Measurements from ENCODE around the gene GPR33.
A peak's percentile ranks its signal among the peaks of the same experiment; 100 is the strongest.

The GPR33 gene

DNA sequence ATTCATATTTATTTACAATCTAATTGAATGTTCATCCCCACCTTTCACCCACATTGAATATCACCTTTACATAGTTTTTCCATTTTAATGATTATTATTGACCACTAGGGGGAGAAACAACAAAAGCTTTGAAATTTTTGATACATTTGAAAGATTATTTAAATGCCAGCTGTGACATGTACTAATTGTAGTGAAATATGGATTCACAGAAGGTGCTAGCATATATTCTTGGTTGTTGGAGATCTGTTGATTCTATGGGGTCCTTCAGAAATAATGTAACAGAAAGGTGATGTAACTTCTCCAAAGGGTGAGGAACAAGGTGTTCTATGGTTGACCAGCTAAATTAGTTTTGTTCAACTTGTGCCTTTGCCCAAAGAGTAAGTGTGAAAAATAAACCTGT, 22.4 kb upstream of the GPR33 start:
- H3K4me3 ChIP-seq (ENCODE audit: low read depth, low read length), result no peak overlapping the region
- DNase-seq (ENCODE audit: low read depth), result no peak
- peak; percentile 26 for TF ChIP-seq CTCF (IDR thresholded peaks at IDR 0.05; ENCODE audit: low read depth, low read length, missing control alignments)

GRCh38 chr14:31508135-31508534, 20.3 kb upstream of the GPR33 start:
- no peak for DNase-seq (ENCODE audit: low read depth)
- H3K4me3 ChIP-seq (ENCODE audit: low read depth, low read length), result no peak overlapping the region
- TF ChIP-seq CTCF (IDR thresholded peaks at IDR 0.05; ENCODE audit: low read depth, low read length, missing control alignments), result no peak

- H3K4me3 ChIP-seq (ENCODE audit: low read depth, low read length), result no peak overlapping the region
- DNase-seq (ENCODE audit: low read depth), result no peak
- TF ChIP-seq CTCF (IDR thresholded peaks at IDR 0.05; ENCODE audit: low read depth, low read length, missing control alignments), result no peak
Measured at GRCh38 chr14:31505411-31505810, 17.6 kb upstream of the GPR33 start.

GRCh38 chr14:31501870-31502269, 14.0 kb upstream of the GPR33 start:
- TF ChIP-seq CTCF (IDR thresholded peaks at IDR 0.05; ENCODE audit: low read depth, low read length, missing control alignments), result no peak
- no peak overlapping the region for H3K4me3 ChIP-seq (ENCODE audit: low read depth, low read length)
- no peak for DNase-seq (ENCODE audit: low read depth)

DNA sequence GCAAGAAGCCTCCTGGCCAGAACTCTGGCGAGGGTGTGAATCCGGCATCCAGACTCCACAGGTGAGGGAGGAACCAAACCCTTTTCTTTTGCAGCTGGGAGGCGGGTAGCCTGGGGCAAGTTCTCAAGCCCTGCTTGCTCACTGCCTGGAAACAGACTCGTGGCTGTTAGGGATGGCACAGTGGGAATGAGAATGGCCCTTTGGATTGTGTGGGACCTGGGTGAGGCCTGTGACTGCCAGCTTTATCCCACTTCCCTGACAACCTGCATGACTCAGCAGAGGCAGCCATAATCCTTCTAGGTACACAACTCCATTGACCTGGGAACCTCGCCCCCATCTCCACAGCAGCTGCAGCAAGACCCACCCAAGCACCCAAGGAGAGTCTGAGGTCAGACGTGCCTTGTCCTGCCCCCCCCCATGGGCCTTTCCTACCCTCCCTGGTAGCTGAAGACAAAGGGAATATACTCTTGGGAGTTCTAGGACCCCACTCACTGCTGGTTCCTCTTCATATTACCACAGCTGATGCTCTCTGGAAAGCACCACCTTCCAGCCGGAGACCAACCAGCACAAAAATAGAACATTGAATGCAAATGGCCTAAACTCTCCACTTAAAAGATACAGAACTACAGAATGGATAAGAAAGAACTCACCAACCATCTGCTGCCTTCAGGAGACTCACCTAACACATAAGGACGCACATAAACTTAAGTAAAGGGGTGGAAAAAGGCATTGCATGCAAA, 5.1 kb upstream of the GPR33 start:
- H3K4me3 ChIP-seq (ENCODE audit: low read depth, low read length), result no peak overlapping the region
- no peak for DNase-seq (ENCODE audit: low read depth)
- no peak for TF ChIP-seq CTCF (IDR thresholded peaks at IDR 0.05; ENCODE audit: low read depth, low read length, missing control alignments)

DNA sequence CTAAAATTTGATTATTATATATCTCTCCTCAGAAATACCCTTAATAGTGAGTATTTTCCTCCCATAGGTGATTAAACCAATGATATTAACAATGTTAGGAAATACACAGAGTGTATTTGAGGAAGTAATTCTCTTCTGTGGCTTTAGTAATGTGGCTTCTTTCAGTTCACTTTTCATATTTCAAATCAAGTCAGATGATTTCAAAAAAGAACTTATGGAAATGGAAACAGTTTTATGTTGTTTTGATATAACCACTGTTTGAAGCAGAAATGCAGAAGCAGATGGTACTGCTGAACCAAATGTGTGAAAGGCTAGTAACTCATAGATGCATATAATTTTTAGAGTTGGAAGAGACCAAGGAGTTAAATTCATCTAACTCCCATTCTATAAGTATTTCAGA, 1.9 kb upstream of the GPR33 start:
- TF ChIP-seq CTCF (IDR thresholded peaks at IDR 0.05; ENCODE audit: low read depth, low read length, missing control alignments), result no peak
- H3K4me3 ChIP-seq (ENCODE audit: low read depth, low read length), result no peak overlapping the region
- peak; percentile 16 for DNase-seq (ENCODE audit: low read depth)

DNA sequence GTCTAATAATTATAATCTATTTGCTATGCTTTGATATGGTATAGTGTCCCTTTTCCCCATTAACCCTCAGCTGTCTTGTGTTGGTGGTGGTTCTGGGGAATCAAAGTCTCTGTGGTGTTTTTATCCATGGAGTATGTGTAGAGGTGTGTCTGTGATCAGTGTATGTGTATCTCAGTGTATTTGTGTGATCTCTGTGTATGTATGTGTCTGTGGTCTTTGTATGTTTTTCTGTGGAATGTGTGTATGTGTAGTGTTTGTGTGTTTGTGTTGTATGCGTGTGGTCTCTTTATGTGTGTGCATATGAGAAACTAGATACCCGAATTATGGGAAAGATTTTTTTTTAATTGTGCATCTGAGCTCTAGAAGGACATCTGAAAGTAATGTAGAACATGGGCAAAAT, 1.1 kb downstream of the GPR33 start:
- no peak for DNase-seq (ENCODE audit: low read depth)
- no peak overlapping the region for H3K4me3 ChIP-seq (ENCODE audit: low read depth, low read length)
- TF ChIP-seq CTCF (IDR thresholded peaks at IDR 0.05; ENCODE audit: low read depth, low read length, missing control alignments), result no peak
